ENCODE measurements around the gene YIPF7. TPM values are rescaled to one million over a fixed set of nuclear protein-coding genes. Genes with fewer than 3 reads are reported as not detected.

Gene YIPF7
- total RNA-seq, 1 experiment from 2014 or later = not detected

DNA sequence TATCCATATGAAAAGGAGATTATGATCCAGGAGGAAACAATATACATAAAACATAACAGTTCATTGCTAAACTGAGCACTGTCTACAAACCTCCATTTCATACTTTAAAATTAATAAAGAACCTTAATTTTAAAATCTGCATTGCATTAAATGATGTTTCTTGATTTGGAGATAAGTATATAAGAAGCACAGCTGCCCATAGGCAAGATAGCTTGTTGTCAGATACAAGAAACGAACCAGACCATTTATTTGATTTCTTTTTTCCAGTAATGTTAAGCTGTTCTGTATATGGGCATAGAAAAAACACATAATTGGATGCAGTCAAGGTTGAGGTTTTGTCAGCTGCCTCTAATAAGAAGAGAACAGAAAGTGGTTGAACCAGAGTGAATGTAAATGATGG, 33.2 kb upstream of the YIPF7 start:
- no peak overlapping the region for H3K27ac Mint-ChIP-seq
- DNase-seq = no peak
- Histone ChIP-seq H2BK20ac (ENCODE audit: low read depth, low read length, poor library complexity, severe bottlenecking) (no peak overlapping the region), H3K23ac (ENCODE audit: insufficient read length, low read depth, low read length) (no peak overlapping the region), H3K9ac (ENCODE audit: extremely low read depth, insufficient read length, low read length) (no peak overlapping the region), H2BK15ac (ENCODE audit: low read depth, low read length) (no peak overlapping the region), H3K23me2 (ENCODE audit: insufficient read length, low read depth, low read length, poor library complexity, severe bottlenecking) (no peaks in the 10 kb centered on the region), H3K18ac (ENCODE audit: insufficient read length, low read depth, low read length) (no peak overlapping the region), H2BK12ac (ENCODE audit: insufficient read length, low read depth, low read length) (no peak overlapping the region), H3K4me2 (ENCODE audit: insufficient read depth, insufficient read length, low read length) (no peak overlapping the region), H3K4ac (ENCODE audit: low read depth, low read length) (no peak overlapping the region), H3K79me1 (ENCODE audit: insufficient read depth, low read depth, low read length, poor library complexity, severe bottlenecking) (no peaks in the 10 kb centered on the region), H3K56ac (ENCODE audit: insufficient read length, low read depth, low read length) (no peak overlapping the region), H3K27ac (ENCODE audit: insufficient read length, low read depth, low read length) (no peak overlapping the region), H4K5ac (ENCODE audit: insufficient read length, low read depth, low read length) (no peak overlapping the region), H3K27me3 (ENCODE audit: insufficient read depth, low read length) (no peaks in the 10 kb centered on the region), H3K14ac (ENCODE audit: insufficient read depth, low read length) (no peak overlapping the region), H2AK5ac (ENCODE audit: insufficient read length, low read length) (no peak overlapping the region), H3T11ph (ENCODE audit: low read length) (no peak overlapping the region), H4K91ac (ENCODE audit: insufficient read length, low read depth, low read length) (no peak overlapping the region), H3K9me3 (ENCODE audit: control insufficient read depth, low read depth, low read length) (no peaks in the 10 kb centered on the region), H3K4me1 (ENCODE audit: insufficient read depth, low read length) (no peaks in the 10 kb centered on the region), H2BK5ac (ENCODE audit: insufficient read length, low read length) (no peak overlapping the region), H3K79me2 (ENCODE audit: insufficient read depth, low read length) (no peaks in the 10 kb centered on the region; the same call in 1 of the 2 replicates), H4K20me1 (ENCODE audit: control insufficient read depth, insufficient read depth, insufficient read length) (no peaks in the 10 kb centered on the region), H2AFZ (ENCODE audit: low read length) (no peak overlapping the region), H4K8ac (replicated peaks; ENCODE audit: insufficient read length, low read depth, low read length) (no peak overlapping the region), H2BK120ac (ENCODE audit: low read depth, low read length, poor library complexity, severe bottlenecking) (no peak overlapping the region)
- no peaks in the 10 kb centered on the region for H3K27me3 Mint-ChIP-seq (ENCODE audit: low read depth)
- TF ChIP-seq, protein P1, sequence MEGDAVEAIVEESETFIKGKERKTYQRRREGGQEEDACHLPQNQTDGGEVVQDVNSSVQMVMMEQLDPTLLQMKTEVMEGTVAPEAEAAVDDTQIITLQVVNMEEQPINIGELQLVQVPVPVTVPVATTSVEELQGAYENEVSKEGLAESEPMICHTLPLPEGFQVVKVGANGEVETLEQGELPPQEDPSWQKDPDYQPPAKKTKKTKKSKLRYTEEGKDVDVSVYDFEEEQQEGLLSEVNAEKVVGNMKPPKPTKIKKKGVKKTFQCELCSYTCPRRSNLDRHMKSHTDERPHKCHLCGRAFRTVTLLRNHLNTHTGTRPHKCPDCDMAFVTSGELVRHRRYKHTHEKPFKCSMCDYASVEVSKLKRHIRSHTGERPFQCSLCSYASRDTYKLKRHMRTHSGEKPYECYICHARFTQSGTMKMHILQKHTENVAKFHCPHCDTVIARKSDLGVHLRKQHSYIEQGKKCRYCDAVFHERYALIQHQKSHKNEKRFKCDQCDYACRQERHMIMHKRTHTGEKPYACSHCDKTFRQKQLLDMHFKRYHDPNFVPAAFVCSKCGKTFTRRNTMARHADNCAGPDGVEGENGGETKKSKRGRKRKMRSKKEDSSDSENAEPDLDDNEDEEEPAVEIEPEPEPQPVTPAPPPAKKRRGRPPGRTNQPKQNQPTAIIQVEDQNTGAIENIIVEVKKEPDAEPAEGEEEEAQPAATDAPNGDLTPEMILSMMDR (conservative IDR thresholded peaks at IDR 0.05) = no peak
- H3K4me1 Mint-ChIP-seq = peaks cover 0 to 7% of the 10 kb centered on the region in 2 experiments; a peak in 3 of 4 replicates
- H3K9me3 Mint-ChIP-seq = no peaks in the 10 kb centered on the region
- no peak overlapping the region for H3K4me3 Mint-ChIP-seq
- no CpG with 5 or more reads among the region's 1 CpG for WGBS (ENCODE audit: extremely low coverage, insufficient read length, low lambda C conversion rate)
- peaks cover 24 to 58% (median 58%) of the 10 kb centered on the region in 3 experiments for H3K36me3 Mint-ChIP-seq (ENCODE audit: insufficient read depth in 1 of 3, low read depth in 3 of 3)

All from H9 (cell line).